ENCODE results near the gene ITPKC.
A peak's percentile ranks its signal among the peaks of the same experiment; 100 is the strongest.
"Not testable (repeated sequence)": the region's sequence is repeated elsewhere in the genome, so short reads cannot be mapped to it uniquely, and the experiment has no call there.

The ITPKC gene

GRCh38 chr19:40759352-40759751, 42.4 kb downstream of the ITPKC start:
- no peak for DNase-seq (ENCODE audit: low read depth in 3 of 3, low spot score in 1 of 3)

GRCh38 chr19:40762754-40763470, 46.0 kb downstream of the ITPKC start:
- no peak for DNase-seq (ENCODE audit: low read depth in 3 of 3, low spot score in 1 of 3)

- DNase-seq (ENCODE audit: low read depth in 3 of 3, low spot score in 1 of 3) = no peak
These were observed 46.6 kb downstream of the ITPKC start for GRCh38 chr19:40763526-40763925.

GRCh38 chr19:40763963-40764362, 47.1 kb downstream of the ITPKC start:
- DNase-seq (ENCODE audit: low read depth in 3 of 3, low spot score in 1 of 3) = no peak

GRCh38 chr19:40766385-40766784, 49.5 kb downstream of the ITPKC start:
- DNase-seq (ENCODE audit: low read depth in 3 of 3, low spot score in 1 of 3) = not testable (repeated sequence)

- DNase-seq (ENCODE audit: low read depth in 3 of 3, low spot score in 1 of 3) = no peak
These were observed 52.0 kb downstream of the ITPKC start for GRCh38 chr19:40768869-40769268.

- not testable (repeated sequence) for DNase-seq (ENCODE audit: low read depth in 3 of 3, low spot score in 1 of 3)
These were observed 54.4 kb downstream of the ITPKC start for GRCh38 chr19:40771101-40771862.

GRCh38 chr19:40774916-40775631, 58.2 kb downstream of the ITPKC start, which contains the start of gene MIA:
Gene MIA (plus strand): TSS chr19:40775521. CDS start chr19:40775543, 22 bp downstream.
- no peak for DNase-seq (ENCODE audit: low read depth in 3 of 3, low spot score in 1 of 3)

- no peak for DNase-seq (ENCODE audit: low read depth in 3 of 3, low spot score in 1 of 3)
These were observed 58.7 kb downstream of the ITPKC start for GRCh38 chr19:40775632-40776022.

GRCh38 chr19:40776364-40776763, 59.5 kb downstream of the ITPKC start:
- no peak for DNase-seq (ENCODE audit: low read depth in 3 of 3, low spot score in 1 of 3)

- DNase-seq (ENCODE audit: low read depth in 3 of 3, low spot score in 1 of 3) = peak; percentile 68 to 76 (median 72)
These were observed 60.2 kb downstream of the ITPKC start for GRCh38 chr19:40776932-40777644.

- DNase-seq (ENCODE audit: low read depth in 3 of 3, low spot score in 1 of 3) = no peak
These were observed 60.7 kb downstream of the ITPKC start for GRCh38 chr19:40777645-40777936.

- peak; percentile 98 to 100 (median 99) for DNase-seq (ENCODE audit: low read depth in 3 of 3, low spot score in 1 of 3)
These were observed 61.2 kb downstream of the ITPKC start, which contains the start of gene RAB4B for GRCh38 chr19:40777937-40778705. Gene RAB4B (plus strand): TSS chr19:40778247. CDS start chr19:40778376, 129 bp downstream.

- no peak for DNase-seq (ENCODE audit: low read depth in 3 of 3, low spot score in 1 of 3)
These were observed 61.9 kb downstream of the ITPKC start for GRCh38 chr19:40778706-40779284.

- no peak for DNase-seq (ENCODE audit: low read depth in 3 of 3, low spot score in 1 of 3)
These were observed 63.7 kb downstream of the ITPKC start for GRCh38 chr19:40780582-40780981.

GRCh38 chr19:40781140-40781539, 64.2 kb downstream of the ITPKC start:
- DNase-seq (ENCODE audit: low read depth in 3 of 3, low spot score in 1 of 3) = no peak

- DNase-seq (ENCODE audit: low read depth in 3 of 3, low spot score in 1 of 3) = no peak
These were observed 66.8 kb downstream of the ITPKC start for GRCh38 chr19:40783711-40784110.

GRCh38 chr19:40784146-40784545, 67.2 kb downstream of the ITPKC start:
- DNase-seq (ENCODE audit: low read depth in 3 of 3, low spot score in 1 of 3) = not testable (repeated sequence)

- DNase-seq (ENCODE audit: low read depth in 3 of 3, low spot score in 1 of 3) = no peak
These were observed 68.6 kb downstream of the ITPKC start for GRCh38 chr19:40785526-40785925.
